ENCODE measurements around the gene HILPDA.

The HILPDA gene, protein sequence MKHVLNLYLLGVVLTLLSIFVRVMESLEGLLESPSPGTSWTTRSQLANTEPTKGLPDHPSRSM

DNA sequence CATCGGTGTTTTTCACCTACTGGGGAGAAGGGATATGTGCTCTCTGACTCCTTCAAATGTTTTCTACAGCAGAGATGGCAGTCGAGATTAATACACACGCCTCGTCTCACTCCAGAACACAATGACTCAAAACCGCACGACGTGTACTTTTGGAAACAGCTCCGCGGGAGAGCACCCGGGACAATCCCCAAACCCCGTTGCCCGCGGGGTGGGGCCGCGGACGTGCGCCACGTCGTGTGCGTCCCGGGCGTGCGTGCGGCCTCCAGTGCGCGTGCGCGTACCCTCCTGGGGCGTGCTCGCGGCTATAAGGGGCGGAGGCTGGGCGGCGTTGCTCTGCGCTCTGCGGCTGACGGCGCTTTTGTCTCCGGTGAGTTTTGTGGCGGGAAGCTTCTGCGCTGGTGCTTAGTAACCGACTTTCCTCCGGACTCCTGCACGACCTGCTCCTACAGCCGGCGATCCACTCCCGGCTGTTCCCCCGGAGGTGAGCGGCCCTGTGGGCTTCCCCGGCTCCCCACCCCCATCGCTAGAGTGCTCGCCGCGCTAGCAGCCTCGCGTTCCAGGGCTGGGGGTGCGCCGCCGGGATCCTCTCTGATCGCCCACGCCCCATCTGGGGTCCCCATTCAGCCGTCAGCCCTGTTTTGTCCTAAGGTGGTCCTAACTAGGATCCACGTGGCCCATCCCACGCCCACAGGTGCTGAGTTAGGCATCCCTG, at the start of gene HILPDA:
Gene HILPDA (plus strand): TSS at position 336 of the 712 bp plus-strand sequence. CDS start 1,391 bp downstream, outside the sequence.
- peak; percentile 92 to 95 for DNase-seq

- DNase-seq, result no peak
These were observed 49.1 kb upstream of the HILPDA start for GRCh38 chr7:128406314-128407232.

DNA sequence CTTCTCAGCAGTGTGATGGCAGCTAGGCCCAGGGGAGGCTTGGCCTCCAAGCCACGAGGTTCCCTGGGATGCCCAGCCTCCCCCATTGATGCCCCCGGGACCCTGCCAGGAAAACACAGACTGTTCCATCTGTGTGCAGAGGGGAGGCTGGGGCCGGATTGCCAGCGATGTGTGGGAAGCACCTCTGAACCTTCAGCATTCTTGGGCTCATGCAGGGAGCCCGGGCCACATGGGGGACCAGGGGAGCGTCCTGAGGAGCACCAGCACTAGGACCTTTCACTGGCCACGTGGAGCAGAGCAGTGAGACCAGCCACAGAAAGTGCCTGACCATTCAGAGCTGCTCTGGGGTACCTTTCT, 48.5 kb upstream of the HILPDA start:
- no peak for DNase-seq

DNA sequence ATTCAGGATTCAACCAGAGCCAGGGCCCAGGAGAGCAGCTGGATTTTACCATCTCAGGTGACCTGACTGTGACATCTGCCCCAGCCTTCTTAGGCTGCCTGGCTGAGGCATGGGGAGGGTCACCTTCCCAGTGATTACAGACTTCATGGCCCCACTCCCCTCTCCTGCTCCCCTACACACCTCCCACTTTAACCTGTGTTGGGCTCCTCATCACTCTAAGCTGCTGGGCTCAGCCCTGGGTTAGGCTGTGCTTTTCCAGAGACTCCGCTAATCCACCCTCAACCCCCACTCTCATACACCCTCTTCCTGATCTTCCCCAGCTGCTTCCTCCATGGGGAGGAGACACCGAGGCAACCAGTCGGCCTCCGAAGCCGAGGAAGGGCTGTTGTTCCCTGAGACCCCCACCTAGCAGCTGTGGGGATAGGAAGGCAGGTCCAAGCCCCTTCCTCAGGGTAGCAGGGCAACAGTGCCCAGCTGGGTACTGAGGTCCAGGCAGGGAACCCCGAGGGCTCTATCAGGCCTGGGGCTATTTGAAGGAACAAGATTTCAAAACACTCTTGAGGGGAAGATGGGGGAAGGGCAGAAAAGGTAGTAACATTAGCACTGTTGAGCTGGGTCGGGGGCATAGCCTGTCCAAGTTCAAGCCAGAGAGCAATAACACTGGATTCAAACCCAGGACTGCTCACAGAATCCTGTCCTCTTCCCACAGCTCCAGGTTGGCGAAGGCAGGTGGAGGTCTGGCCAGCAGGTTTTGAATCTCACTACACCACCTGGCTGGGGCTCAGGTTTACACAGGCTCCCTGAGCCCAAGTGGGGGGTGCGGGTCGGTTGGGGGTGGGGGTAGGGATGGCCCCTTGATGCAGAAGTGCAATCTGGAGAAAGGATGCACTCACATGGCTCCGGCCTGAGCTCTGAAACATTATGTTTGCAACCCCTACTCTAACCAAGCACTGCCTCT, 47.6 kb upstream of the HILPDA start:
- DNase-seq, result no peak

DNA sequence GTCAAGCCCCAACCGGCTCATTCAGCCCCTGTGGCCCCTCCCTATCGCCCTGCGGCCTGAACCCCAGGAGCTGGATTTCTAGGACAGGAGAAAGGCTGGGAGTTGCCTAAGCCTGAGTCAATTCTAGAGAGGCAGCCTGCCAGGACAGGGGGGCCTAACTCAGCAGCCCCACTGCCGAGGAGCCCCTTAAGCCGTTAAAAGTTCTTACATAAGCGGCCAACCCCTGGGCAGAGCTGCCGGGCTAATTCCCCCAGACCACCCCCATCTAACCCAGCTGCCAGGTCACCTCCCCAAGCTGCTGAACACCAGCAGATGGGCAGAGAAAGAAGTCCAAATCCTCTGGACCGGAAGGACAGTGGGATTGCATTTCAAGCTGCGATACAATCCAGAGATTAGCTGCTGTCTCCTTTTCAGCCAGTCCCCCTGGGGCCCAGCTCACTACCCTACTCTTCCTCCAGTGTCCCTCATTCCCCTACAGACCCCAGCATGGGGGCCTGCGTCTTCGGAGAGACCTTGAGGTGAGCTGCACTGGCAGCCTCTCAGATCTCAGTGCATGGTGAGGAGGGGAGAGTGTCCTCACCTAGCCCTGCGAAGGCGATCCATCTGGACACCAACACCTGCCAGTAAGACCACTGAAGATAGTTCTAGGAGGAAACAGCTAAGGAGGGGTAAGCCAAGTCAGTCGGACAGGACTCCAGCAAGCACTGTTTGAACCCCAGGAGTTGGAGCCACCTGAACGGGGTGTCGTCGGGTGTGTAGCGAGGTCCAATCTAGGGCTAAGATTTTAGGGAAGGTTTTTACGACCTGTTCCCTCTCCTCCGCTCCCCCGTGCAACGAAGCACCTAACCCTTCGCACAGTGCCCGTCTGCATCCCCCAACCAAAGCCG, 46.7 kb upstream of the HILPDA start:
- no peak for DNase-seq

DNA sequence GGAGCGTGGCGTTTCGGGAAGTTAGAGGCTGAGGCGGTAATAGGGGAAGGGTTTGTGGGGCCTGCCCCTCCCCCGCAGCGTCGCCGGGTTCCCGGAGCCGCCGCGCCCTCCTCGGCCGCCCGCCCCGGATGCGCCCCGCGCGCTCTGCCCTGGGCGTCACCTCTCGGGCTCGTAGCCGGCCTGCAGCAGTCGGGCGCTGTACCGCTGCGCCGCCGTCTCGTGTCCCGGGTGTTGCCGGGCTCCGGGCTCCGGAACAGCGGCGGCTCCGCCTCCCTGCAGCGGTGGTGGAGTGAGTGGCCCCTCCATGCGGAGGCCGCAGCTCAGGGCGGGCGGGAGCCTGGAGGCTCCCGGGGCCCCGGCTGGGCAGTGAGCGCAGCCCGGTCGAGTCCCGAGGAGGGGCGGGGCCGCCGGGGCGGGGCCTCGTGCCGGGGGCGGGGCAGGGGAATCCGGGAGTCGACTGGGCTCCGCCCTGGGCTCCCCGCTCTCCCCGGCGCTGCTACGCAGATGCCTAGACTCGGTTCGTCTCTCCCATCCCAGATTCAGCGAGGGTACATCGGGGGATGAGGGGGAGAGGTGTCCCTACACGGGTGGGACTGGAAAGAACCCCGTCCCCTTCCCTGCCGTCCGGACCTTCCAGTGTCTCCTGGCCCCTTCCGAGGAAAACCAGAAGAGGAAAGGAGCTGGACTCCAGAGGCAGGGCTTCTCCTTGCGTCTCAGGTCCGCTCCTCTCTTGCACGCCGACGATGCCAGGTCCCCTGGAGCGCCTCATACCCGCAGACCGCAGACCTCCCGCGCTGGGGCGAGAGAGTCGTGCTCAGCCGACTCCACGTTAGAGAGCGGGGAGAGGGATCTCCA, 45.9 kb upstream of the HILPDA start, which contains the start of gene IMPDH1:
Gene IMPDH1 (minus strand): TSS at position 387 of the 855 bp plus-strand sequence. CDS start 81 bp downstream, at position 306.
- DNase-seq, result peak; percentile 90 to 92

- DNase-seq, result no peak
These were observed 45.3 kb upstream of the HILPDA start for GRCh38 chr7:128410451-128410753.

- no peak for DNase-seq
These were observed 40.4 kb upstream of the HILPDA start for GRCh38 chr7:128415217-128415785.

DNA sequence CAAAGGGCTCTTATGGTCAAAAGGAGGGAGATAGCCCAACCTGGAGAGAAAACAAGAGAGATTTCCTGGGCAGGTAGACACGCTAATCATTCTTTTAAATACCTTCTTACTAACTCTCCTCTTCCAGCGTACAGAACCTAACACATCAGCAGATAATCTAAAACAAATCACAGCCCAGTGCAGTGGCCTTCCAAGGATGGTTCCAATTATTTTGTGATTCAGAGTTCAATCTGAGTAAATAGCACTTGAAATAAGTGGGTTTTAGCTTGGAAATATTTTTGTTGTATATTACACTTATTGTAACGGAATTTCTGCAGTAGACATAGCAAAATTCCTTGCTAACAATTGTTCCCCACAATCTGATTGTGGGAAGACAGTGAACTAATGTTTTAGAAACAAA, 38.6 kb upstream of the HILPDA start:
- DNase-seq, result no peak

GRCh38 chr7:128419257-128419656, 36.4 kb upstream of the HILPDA start:
- DNase-seq, result no peak

DNA sequence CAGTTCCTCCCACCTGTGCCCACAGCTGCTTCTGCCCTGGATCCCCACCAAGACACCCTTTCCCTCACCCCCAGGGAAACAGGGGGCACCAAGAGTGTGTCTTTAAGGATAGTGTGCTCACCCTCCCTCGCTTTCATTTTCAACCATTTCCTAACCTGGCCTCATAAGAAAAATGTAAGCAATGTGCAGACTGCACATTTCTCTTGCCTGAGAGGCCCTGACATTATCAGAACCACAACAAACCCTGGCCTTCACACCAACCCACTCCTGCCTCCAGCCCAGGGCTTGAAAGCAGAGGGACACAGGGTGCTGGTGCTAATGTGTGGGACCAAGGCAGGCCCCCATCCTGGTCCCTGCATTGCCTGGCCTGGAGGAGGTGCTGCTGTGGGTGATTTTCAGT, 34.9 kb upstream of the HILPDA start:
- no peak for DNase-seq

DNA sequence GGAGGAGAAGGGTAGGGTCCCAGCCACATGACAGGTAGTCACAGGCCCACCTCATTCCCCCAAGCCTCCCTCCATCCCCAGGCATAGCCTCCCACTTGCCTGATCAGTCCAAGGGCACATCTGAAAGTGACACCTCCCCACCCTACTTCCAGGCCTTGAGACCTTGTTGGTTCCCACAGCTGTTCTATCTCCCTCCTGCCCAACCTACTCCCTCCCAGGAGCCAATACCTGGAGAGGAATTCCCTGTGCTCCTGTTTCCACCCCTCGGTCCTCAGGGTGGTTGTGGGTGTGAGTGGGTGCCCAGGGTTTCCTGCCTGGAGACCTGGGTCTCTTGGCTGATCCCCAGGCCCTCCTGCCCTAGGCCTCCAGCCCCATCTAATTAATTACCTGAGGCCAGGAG, 34.3 kb upstream of the HILPDA start:
- DNase-seq, result no peak

DNA sequence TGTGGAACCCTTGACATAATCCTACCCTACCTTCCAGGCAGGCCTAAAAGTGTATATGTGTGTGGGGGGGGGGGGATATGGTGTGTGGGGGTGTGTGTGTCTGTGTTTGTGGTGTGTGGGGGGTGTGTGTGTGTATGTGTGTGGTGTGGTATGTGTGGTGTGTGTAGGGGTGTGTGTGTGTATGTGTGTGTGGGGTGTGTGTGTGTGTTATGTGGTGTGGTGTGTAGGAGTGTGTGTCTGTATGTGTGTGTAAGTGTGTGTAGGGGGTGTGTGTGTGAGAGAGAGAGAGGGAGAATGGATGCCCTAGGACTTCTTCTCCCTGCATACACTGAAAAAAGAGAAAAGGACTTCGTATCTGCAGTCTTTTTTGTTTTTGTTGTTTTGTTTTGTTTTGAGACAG, 33.6 kb upstream of the HILPDA start:
- no peak for DNase-seq

GRCh38 chr7:128422842-128423241, 32.8 kb upstream of the HILPDA start:
- DNase-seq, result no peak

- DNase-seq, result no peak
These were observed 30.9 kb upstream of the HILPDA start for GRCh38 chr7:128424686-128425275.

DNA sequence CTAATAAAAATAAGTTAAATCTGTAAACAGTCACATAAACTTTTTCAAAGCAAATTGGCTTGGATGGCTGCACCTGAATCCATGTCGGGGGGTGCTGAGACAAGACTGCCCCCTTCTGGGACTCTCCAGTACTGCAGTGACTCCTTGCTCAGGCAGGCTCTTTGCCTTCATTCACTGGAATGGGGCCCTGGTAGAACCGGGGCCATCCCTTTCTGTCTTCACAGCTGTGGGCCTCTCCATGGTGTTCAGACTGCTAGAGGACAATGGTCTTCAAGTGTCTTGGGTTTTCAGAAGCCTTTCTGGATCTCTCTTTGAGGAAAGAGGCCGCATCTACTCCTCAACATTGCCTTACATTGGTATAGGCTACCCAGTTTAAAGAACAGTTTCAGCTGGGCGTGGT, 29.8 kb upstream of the HILPDA start:
- DNase-seq, result peak; percentile 87 to 89

GRCh38 chr7:128427289-128427891, 28.3 kb upstream of the HILPDA start:
- peak; percentile 26 for DNase-seq

DNA sequence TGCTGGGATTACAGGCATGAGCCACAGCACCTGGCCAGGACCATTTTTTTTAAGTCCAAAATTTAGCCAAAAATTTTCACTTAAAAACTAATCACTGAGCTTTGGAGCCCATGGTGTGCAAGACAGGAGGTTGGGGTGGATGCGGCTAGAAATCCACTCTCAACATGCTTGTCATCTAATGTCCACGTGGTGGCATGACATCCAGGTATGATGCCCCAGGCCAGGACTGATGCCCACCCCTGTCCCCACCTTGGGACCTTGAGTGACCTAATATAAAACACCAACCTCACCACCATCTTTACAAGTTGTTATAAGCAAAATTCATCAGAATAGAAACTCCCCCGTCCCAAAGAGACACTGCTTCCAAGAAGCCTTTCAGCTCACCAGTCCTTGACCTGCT, 25.5 kb upstream of the HILPDA start:
- DNase-seq, result no peak

DNA sequence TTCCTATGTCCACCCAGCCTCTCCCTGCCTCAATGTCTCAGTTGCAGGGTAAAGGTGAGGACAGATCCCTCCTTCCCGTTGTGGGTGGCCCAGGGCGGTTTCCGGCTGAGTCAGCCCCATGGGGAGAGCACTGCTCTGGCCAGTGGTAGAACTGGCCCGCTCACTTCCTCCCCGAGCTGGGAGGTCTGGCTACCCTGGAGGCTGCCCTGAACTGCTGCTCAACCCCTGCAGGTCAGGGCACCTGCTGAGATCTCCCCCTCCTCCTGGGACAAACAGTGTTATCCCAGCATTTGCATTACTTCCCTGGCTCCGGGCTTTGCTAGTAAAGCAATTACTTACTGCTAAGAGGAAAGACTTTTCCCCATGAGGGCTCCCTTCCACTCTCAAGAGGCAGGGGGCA, 24.5 kb upstream of the HILPDA start:
- no peak for DNase-seq

DNA sequence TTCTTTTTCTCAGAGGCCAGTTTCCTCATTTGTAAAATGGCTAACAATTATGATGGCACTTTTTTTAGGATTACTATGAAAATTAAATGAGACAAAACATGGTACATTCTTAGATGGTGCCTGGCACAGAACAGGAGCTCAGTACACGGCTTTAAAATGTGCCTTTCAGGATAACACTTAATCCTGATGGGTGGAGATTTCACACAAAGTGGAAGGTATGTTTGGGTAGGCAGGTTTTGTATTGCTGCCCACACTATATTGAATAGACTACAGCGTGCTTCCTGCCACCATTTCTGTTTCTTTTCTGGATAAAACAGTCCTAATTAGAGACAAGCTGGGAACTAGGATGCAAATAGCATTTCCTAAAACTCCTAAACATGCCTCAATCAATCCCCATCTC, 23.9 kb upstream of the HILPDA start:
- no peak for DNase-seq
